Midbrain (tissue), 1 donor: ENCODE data around the gene LY9.
"Not testable (repeated sequence)": the region's sequence is repeated elsewhere in the genome, so short reads cannot be mapped to it uniquely, and the experiment has no call there.

Source experiments
- DNase-seq: peaks from one replicate; lab custom pipeline; 2025; lab: John Stamatoyannopoulos, UW

The LY9 gene

GRCh38 chr1:160865337-160865736, 69.4 kb downstream of the LY9 start:
- DNase-seq: no peak

GRCh38 chr1:160866001-160866694, 70.2 kb downstream of the LY9 start:
- no peak for DNase-seq

DNA sequence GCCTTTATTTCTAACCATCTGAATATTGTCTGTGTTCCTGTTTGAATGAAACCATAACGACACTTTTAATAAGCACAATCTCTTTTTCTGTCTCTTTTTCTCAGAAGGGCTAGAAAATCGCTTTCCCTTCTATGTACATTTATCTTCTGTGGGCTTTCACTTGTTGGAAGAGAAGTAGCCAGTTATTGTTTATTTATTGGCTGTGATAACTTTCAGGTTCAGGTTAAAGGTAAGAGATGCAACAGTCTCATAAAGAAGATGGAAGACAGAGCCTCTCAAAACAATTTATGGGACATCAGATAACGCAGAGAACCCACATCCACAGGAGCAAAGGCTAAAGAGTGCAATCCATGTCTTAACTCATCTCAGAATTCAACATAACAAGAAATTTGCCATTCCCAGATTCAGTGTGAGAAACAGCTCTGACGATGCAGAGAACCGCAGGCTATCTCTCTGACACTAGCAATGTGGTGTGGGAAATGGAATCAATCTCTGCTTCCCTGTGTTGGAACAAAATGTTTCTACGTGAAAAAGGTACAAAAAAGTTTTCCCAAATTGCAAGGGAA, 70.8 kb downstream of the LY9 start:
- no peak for DNase-seq

- DNase-seq: not testable (repeated sequence)
Measured at GRCh38 chr1:160867651-160868050, 71.7 kb downstream of the LY9 start.

- no peak for DNase-seq
Measured at GRCh38 chr1:160868141-160868540, 72.2 kb downstream of the LY9 start.

DNA sequence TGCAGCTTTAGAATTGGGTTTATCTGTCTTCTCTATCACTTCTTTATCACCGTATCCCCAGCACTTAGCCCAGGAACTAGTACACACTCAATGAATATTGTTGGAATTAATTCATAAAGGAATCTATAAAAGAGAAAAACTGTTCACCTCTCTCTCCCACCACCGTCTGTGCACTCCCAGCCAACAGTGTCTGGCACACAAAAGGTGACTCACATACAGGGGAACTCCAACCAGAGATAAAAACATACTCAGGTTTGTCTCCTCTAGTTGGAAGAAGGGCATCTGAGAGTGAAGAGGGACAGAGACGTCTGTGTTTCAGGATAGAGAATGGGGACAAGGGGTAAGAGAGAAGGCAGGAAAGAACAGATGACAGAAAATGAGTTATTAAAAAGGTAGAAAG, 79.0 kb downstream of the LY9 start:
- DNase-seq: no peak

GRCh38 chr1:160875591-160875990, 79.6 kb downstream of the LY9 start:
- DNase-seq: not testable (repeated sequence)

DNA sequence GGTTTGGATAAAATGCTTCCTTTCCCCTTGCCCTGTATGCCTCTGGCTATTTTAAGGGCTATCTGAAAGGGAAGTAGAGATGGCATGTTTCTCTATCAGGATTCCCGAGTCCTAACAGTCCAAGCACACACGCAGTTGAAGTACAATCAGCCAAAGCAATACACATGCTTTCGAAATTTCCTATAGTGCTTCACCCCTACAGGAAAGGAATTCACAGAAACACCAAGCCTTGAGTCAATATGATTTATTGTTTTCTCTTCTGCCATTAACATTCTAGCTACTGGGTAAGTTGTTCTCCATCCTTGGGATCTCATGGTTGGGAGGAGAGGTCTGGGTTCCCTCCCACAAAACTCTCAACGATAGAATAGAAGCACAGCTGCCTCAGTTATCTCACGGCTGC, 80.3 kb downstream of the LY9 start:
- DNase-seq: no peak

- DNase-seq: no peak
Measured at GRCh38 chr1:160877221-160877620, 81.2 kb downstream of the LY9 start.
